Ovary (tissue), 9 donors: ENCODE data around the gene KHDRBS2. TPM values are rescaled to one million over a fixed set of nuclear protein-coding genes. Genes with fewer than 3 reads are reported as not detected.

ENCODE experiments used
- DNase-seq, 5 donors: peaks; one replicate each; pipeline ENCODE4 v3.0.0-alpha.2; 2019 to 2020
- H3K27ac ChIP-seq, 2 donors: fragments of 200-600 bp; one replicate each; pipeline versions ENCODE4 v1.5.1 to v1.8.0; 2019 to 2022
- H3K27me3 ChIP-seq: fragments of 200-600 bp; one replicate; pipeline ENCODE4 v1.8.0; 2022
- H3K36me3 ChIP-seq: fragments of 200-600 bp; sonication (generic); one replicate; pipeline ENCODE4 v1.5.1; 2019
- H3K4me1 ChIP-seq: one replicate; pipeline ENCODE4 v1.8.1; 2013; ENCODE audit warnings: mild to moderate bottlenecking, moderate library complexity; ENCODE audit not compliant: insufficient read depth
- H3K4me3 ChIP-seq: fragments of 200-600 bp; sonication (generic); one replicate; pipeline ENCODE4 v1.5.1; 2017
- H3K9me3 ChIP-seq, 2 donors: fragments of 200-600 bp in 1 of 2; sonication (generic) in 1 of 2; one replicate each; pipeline versions ENCODE4 v1.5.1 to v1.8.1; 2013 to 2019; ENCODE audit warnings: mild to moderate bottlenecking in 1 of 2, moderate library complexity in 1 of 2
- CTCF ChIP-seq, 3 donors: fragments of 450-650 bp in 2 of 3; fragments of 200-600 bp in 1 of 3; IDR thresholded peaks; one replicate each; pipeline versions ENCODE4 v1.5.1 to v1.8.0; 2016 to 2022; ENCODE audit warnings: antibody characterized with exemption in 3 of 3, mild to moderate bottlenecking in 1 of 3
- EP300 ChIP-seq: sonication (generic); formaldehyde crosslinking; IDR thresholded peaks from one replicate; pipeline ENCODE4 v1.6.1; 2017; ENCODE audit warnings: antibody characterized with exemption
- POLR2A ChIP-seq: fragments of 450-650 bp; IDR thresholded peaks from one replicate; pipeline ENCODE4 v1.6.1; 2017; ENCODE audit warnings: antibody characterized with exemption, mild to moderate bottlenecking, moderate library complexity
- WGBS, 3 donors: extraction: QIAGEN DNeasy Blood & Tissue Kit in 1 of 3; methylation state at CpG; one replicate each; pipeline versions ENCODE4 v1.1.5 to v1.1.7; 2013 to 2017; 5-methylcytosine and 5-hydroxymethylcytosine counted together
- intact Hi-C, 4 donors: fragments of 100-400 bp; cut with DNase I; formaldehyde crosslinking; loops; one replicate each; pipeline versions ENCODE4 v1.11.0 to v1.15.1; 2022 to 2023
- polyA plus RNA-seq, 2 donors: library from polyadenylated mRNA; stranded (reverse); fragments of 200-250 nt in 1 of 2; fragments of 350-450 nt in 1 of 2; fragmentation: Illumina TruSeq in 1 of 2; extraction: RNeasy Lipid Tissue Mini Kit (QIAGEN cat#74804) in 1 of 2; gene quantifications; one replicate each; pipeline ENCODE4 v1.2.3, GENCODE V29; 2013 to 2014
- total RNA-seq, 7 donors: library from RNA; depleted of rRNA in 2 of 7; stranded (reverse); fragments of >200 nt in 2 of 7; fragmentation: NEBNext Ultra II Directional in 3 of 7; extraction: Animal tissue kit (Norgen Biotek cat#: 25700) in 3 of 7; gene quantifications; one replicate each; pipeline versions ENCODE4 v1.1.0 to v1.2.4, GENCODE V29; 2016 to 2023
- donor health status: DM: no; HTN: no; CAD: no; lungs with moderate emphysema.
- donor health status: DM: no; HTN: no; CAD: no.
- donor health status: Bipolar disorder and iron deficiency.
- donor health status: DM: yes; HTN: yes; CAD: no.
- donor health status: DM: no; HTN: no; CAD: no.
- donor health status: DM: yes; HTN: yes; CAD: no.

The KHDRBS2 gene
- total and polyA plus RNA-seq, 9 donors = 0.07 to 2.2 (median 0.23) TPM; not detected in 3

- Histone ChIP-seq H3K4me1 (no peaks in the 10 kb centered on the region), H3K27me3 (no peaks in the 10 kb centered on the region), H3K27ac (no peak overlapping the region), H3K9me3 (no peaks in the 10 kb centered on the region), H3K36me3 (no peaks in the 10 kb centered on the region), H3K4me3 (no peak overlapping the region)
- no peak for DNase-seq
- WGBS, 3 donors = 80 to 91% (median 80%) methylated on average over 1 of the region's 1 CpG
- intact Hi-C loops = no loop called here
- no peak for TF ChIP-seq EP300
- no peak for TF ChIP-seq POLR2A
- no peak for TF ChIP-seq CTCF (IDR thresholded peaks at IDR 0.05)
Measured at GRCh38 chr6:62192593-62192992, 93.4 kb downstream of the KHDRBS2 start.

GRCh38 chr6:62175195-62175594 lies 110.8 kb downstream of the KHDRBS2 start:
- Histone ChIP-seq H3K4me3 (no peak overlapping the region), H3K9me3 (no peaks in the 10 kb centered on the region), H3K4me1 (no peaks in the 10 kb centered on the region), H3K27me3 (no peaks in the 10 kb centered on the region), H3K27ac (no peak overlapping the region), H3K36me3 (no peaks in the 10 kb centered on the region)
- 61 to 72% (median 71%) methylated on average over 1 of the region's 1 CpG for WGBS, 3 donors
- no peak for DNase-seq
- intact Hi-C loops = no loop called here
- TF ChIP-seq POLR2A = no peak
- no peak for TF ChIP-seq EP300
- TF ChIP-seq CTCF (IDR thresholded peaks at IDR 0.05) = no peak

- DNase-seq = no peak
- TF ChIP-seq POLR2A = no peak
- TF ChIP-seq EP300 = no peak
- no peak for TF ChIP-seq CTCF (IDR thresholded peaks at IDR 0.05)
- no peak overlapping the region for H3K4me3 ChIP-seq
- H3K4me1 ChIP-seq = no peaks in the 10 kb centered on the region
- no peaks in the 10 kb centered on the region for H3K36me3 ChIP-seq
- no peaks in the 10 kb centered on the region for H3K27me3 ChIP-seq
- H3K9me3 ChIP-seq = no peaks in the 10 kb centered on the region
- no peak overlapping the region for H3K27ac ChIP-seq
- intact Hi-C loops = no loop called here
Measured at GRCh38 chr6:62174548-62174947, 111.5 kb downstream of the KHDRBS2 start.

- H3K27me3 ChIP-seq = no peaks in the 10 kb centered on the region
- 71 to 75% (median 71%) methylated on average over 4 of the region's 4 CpGs for WGBS, 3 donors
- intact Hi-C loops = no loop called here
- H3K4me1 ChIP-seq = no peaks in the 10 kb centered on the region
- H3K9me3 ChIP-seq = no peaks in the 10 kb centered on the region
- H3K36me3 ChIP-seq = no peaks in the 10 kb centered on the region
- H3K4me3 ChIP-seq = no peak overlapping the region
- no peak for TF ChIP-seq POLR2A
- TF ChIP-seq CTCF (IDR thresholded peaks at IDR 0.05) = no peak
- no peak for TF ChIP-seq EP300
- DNase-seq = no peak
- H3K27ac ChIP-seq = no peak overlapping the region
Measured at GRCh38 chr6:62167736-62168135, 118.3 kb downstream of the KHDRBS2 start.

GRCh38 chr6:62162858-62163257 lies 123.2 kb downstream of the KHDRBS2 start:
- H3K9me3 ChIP-seq = no peaks in the 10 kb centered on the region
- no peaks in the 10 kb centered on the region for H3K27me3 ChIP-seq
- intact Hi-C loops = no loop called here
- WGBS, 3 donors = 84 to 91% (median 89%) methylated on average over 4 of the region's 4 CpGs
- H3K4me3 ChIP-seq = no peak overlapping the region
- H3K27ac ChIP-seq = no peak overlapping the region
- TF ChIP-seq CTCF (IDR thresholded peaks at IDR 0.05) = no peak
- TF ChIP-seq EP300 = no peak
- TF ChIP-seq POLR2A = no peak
- no peaks in the 10 kb centered on the region for H3K36me3 ChIP-seq
- H3K4me1 ChIP-seq = no peaks in the 10 kb centered on the region
- no peak for DNase-seq
